Esophagus squamous epithelium (tissue), 4 donors: ENCODE measurements around the gene AP3D1.

Experiments used
- POLR2A ChIP-seq, 4 donors: fragments of 450-650 bp; IDR thresholded peaks; one replicate each; pipeline ENCODE4 v1.6.1; 2017; ENCODE audit warnings: antibody characterized with exemption in 4 of 4, mild to moderate bottlenecking in 4 of 4, moderate library complexity in 3 of 4
- TF ChIP-seq, protein P1 (sequence below), 6 experiments: fragments of 450-650 bp in 4 of 6; fragments of 200-600 bp in 2 of 6; sonication (generic) in 2 of 6; IDR thresholded peaks; one replicate each; pipeline ENCODE4 v1.5.1; 2016 to 2019; ENCODE audit warnings: antibody characterized with exemption in 6 of 6, mild to moderate bottlenecking in 4 of 6, moderate library complexity in 4 of 6

DNA sequence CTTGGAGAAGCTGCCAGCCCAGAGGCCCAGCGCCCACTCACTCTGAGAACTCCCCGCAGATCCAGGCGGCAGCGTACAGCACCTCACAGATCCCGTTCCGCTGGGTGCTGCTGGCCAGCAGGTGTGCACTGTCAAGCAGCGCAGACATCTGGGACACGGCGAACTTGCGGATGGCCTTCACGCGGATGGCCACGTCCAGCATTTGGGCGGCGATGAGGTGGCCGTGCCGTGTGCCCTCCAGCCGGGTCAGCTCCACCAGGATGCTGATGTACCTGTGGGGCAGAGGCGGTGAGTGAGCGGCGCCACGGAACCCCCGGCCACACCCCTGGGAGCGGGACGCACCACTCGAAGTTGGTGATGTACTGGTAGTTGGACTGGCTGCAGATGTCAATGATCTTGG lies 30.5 kb downstream of the AP3D1 start:
- TF ChIP-seq, protein P1, sequence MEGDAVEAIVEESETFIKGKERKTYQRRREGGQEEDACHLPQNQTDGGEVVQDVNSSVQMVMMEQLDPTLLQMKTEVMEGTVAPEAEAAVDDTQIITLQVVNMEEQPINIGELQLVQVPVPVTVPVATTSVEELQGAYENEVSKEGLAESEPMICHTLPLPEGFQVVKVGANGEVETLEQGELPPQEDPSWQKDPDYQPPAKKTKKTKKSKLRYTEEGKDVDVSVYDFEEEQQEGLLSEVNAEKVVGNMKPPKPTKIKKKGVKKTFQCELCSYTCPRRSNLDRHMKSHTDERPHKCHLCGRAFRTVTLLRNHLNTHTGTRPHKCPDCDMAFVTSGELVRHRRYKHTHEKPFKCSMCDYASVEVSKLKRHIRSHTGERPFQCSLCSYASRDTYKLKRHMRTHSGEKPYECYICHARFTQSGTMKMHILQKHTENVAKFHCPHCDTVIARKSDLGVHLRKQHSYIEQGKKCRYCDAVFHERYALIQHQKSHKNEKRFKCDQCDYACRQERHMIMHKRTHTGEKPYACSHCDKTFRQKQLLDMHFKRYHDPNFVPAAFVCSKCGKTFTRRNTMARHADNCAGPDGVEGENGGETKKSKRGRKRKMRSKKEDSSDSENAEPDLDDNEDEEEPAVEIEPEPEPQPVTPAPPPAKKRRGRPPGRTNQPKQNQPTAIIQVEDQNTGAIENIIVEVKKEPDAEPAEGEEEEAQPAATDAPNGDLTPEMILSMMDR (IDR thresholded peaks at IDR 0.05), result no peak
- TF ChIP-seq POLR2A (IDR thresholded peaks at IDR 0.05), result no peak
